ENCODE results near the gene ZBTB7B.
A peak's percentile ranks its signal among the peaks of the same experiment; 100 is the strongest.

The ZBTB7B gene

GRCh38 chr1:155034318-155035208 is 32.0 kb downstream of the ZBTB7B start:
- no peaks in the 10 kb centered on the region for H3K9me3 Mint-ChIP-seq
- no peak overlapping the region for H3K27ac Mint-ChIP-seq
- H3K27me3 Mint-ChIP-seq, result peaks cover 7% of the 10 kb centered on the region
- DNase-seq (ENCODE audit: low spot score in 2 of 2) (no peak), ATAC-seq (ENCODE audit: low read depth) (no peak)
- H3K4me3 Mint-ChIP-seq, result no peak overlapping the region
- peaks cover 3% of the 10 kb centered on the region for H3K4me1 Mint-ChIP-seq
- no peaks in the 10 kb centered on the region for H3K36me3 Mint-ChIP-seq

DNA sequence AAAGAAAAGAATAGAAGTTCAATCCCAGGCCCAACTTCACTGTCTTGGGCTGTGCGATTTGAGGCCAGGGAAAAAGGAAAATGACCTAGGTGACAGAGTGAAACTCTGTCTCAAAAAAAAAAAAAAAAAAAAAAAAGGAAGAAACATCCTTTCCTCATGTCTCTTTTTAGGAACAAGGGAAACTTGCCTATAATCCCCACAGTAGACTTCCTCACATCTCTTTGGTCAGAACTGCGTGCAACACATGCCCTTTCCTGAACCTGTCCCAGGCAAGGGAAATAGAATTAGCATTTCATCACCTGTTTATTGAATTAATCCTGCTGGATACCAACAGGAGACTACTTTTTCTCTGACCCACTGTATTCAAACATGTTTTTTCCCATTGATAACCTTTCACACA is 33.3 kb downstream of the ZBTB7B start:
- no peaks in the 10 kb centered on the region for H3K9me3 Mint-ChIP-seq
- no peak overlapping the region for H3K4me3 Mint-ChIP-seq
- peaks cover 3% of the 10 kb centered on the region for H3K4me1 Mint-ChIP-seq
- ATAC-seq (ENCODE audit: low read depth), result no peak
- H3K27me3 Mint-ChIP-seq, result peaks cover 7% of the 10 kb centered on the region
- no peak overlapping the region for H3K27ac Mint-ChIP-seq
- no peak for DNase-seq (ENCODE audit: low spot score in 2 of 2)
- H3K36me3 Mint-ChIP-seq, result no peaks in the 10 kb centered on the region

DNA sequence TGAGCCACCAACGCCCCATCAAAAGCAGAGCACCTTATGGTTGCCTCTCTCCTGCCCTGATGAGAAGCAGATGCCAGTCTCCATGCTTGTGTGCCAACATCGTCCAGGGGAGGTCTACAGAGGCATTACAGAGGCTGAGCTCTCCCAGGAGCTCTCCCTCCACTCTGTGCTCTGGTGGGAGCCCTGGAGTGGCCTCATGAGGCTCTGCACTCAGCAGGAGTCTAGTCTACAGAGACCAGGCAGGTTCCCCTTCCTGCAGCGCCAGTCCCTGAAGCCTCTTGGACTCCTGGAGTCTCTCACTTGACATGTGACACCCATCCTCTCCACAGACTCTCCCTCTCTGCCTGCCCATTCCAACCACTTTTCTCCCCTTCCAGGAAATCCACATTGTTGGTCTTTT is 34.4 kb downstream of the ZBTB7B start:
- Mint-ChIP-seq H3K4me3 (no peak overlapping the region), H3K9me3 (no peaks in the 10 kb centered on the region), H3K36me3 (no peaks in the 10 kb centered on the region), H3K27ac (no peak overlapping the region), H3K4me1 (peaks cover 3% of the 10 kb centered on the region), H3K27me3 (peaks cover 7% of the 10 kb centered on the region)
- DNase-seq (ENCODE audit: low spot score in 2 of 2), result no peak
- no peak for ATAC-seq (ENCODE audit: low read depth)

GRCh38 chr1:155037851-155038441 is 35.3 kb downstream of the ZBTB7B start:
- peaks cover 9% of the 10 kb centered on the region for H3K27me3 Mint-ChIP-seq
- no peak for ATAC-seq (ENCODE audit: low read depth)
- H3K4me3 Mint-ChIP-seq, result no peak overlapping the region
- no peak overlapping the region for H3K27ac Mint-ChIP-seq
- no peak for DNase-seq (ENCODE audit: low spot score in 2 of 2)
- H3K4me1 Mint-ChIP-seq, result peaks cover 3% of the 10 kb centered on the region
- H3K36me3 Mint-ChIP-seq, result no peaks in the 10 kb centered on the region
- H3K9me3 Mint-ChIP-seq, result no peaks in the 10 kb centered on the region

GRCh38 chr1:155038602-155039307 is 36.2 kb downstream of the ZBTB7B start:
- no peaks in the 10 kb centered on the region for H3K36me3 Mint-ChIP-seq
- DNase-seq (ENCODE audit: low spot score in 2 of 2) (no peak), ATAC-seq (ENCODE audit: low read depth) (no peak)
- no peak overlapping the region for H3K4me3 Mint-ChIP-seq
- H3K27me3 Mint-ChIP-seq, result peaks cover 9% of the 10 kb centered on the region
- no peaks in the 10 kb centered on the region for H3K9me3 Mint-ChIP-seq
- H3K4me1 Mint-ChIP-seq, result peaks cover 3% of the 10 kb centered on the region
- no peak overlapping the region for H3K27ac Mint-ChIP-seq

DNA sequence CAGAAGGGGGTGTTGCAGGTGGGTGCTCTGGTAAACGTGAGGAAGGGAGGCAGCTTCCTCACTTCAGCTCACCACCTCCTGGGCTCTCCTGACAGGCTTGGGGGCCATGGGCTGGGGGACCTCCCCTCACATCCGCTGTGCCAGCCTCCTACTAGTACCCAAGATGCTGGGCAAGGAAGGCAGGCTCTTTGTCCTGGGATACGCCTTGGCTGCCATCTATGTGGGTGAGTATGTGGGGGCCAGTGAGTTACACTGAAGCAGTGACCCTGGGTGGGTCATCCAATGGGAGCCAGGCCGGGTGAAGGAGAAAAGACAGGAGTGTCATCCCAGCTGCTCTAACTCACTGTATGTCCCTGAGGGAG is 36.7 kb downstream of the ZBTB7B start:
- ATAC-seq (ENCODE audit: low read depth) (no peak), DNase-seq (ENCODE audit: low spot score in 2 of 2) (no peak)
- H3K27me3 Mint-ChIP-seq, result peaks cover 7% of the 10 kb centered on the region
- H3K4me3 Mint-ChIP-seq, result no peak overlapping the region
- no peaks in the 10 kb centered on the region for H3K9me3 Mint-ChIP-seq
- no peak overlapping the region for H3K27ac Mint-ChIP-seq
- peaks cover 3% of the 10 kb centered on the region for H3K4me1 Mint-ChIP-seq
- no peaks in the 10 kb centered on the region for H3K36me3 Mint-ChIP-seq

- Mint-ChIP-seq H3K36me3 (no peaks in the 10 kb centered on the region), H3K4me1 (peaks cover 11% of the 10 kb centered on the region), H3K27me3 (peaks cover 7% of the 10 kb centered on the region), H3K9me3 (no peaks in the 10 kb centered on the region), H3K4me3 (no peak overlapping the region), H3K27ac (no peak overlapping the region)
- ATAC-seq (ENCODE audit: low read depth) (no peak), DNase-seq (ENCODE audit: low spot score in 2 of 2) (no peak)
Measured at GRCh38 chr1:155040358-155041093, 37.9 kb downstream of the ZBTB7B start.

- ATAC-seq (ENCODE audit: low read depth) (no peak), DNase-seq (ENCODE audit: low spot score in 2 of 2) (no peak)
- H3K4me3 Mint-ChIP-seq, result no peak overlapping the region
- H3K27ac Mint-ChIP-seq, result no peak overlapping the region
- peaks cover 7% of the 10 kb centered on the region for H3K27me3 Mint-ChIP-seq
- H3K4me1 Mint-ChIP-seq, result peaks cover 11% of the 10 kb centered on the region
- H3K36me3 Mint-ChIP-seq, result no peaks in the 10 kb centered on the region
- no peaks in the 10 kb centered on the region for H3K9me3 Mint-ChIP-seq
Measured at GRCh38 chr1:155042789-155043188, 40.2 kb downstream of the ZBTB7B start.

- no peaks in the 10 kb centered on the region for H3K9me3 Mint-ChIP-seq
- H3K27ac Mint-ChIP-seq, result no peak overlapping the region
- ATAC-seq (ENCODE audit: low read depth) (no peak), DNase-seq (ENCODE audit: low spot score in 2 of 2) (no peak)
- H3K4me3 Mint-ChIP-seq, result no peak overlapping the region
- no peaks in the 10 kb centered on the region for H3K36me3 Mint-ChIP-seq
- peaks cover 4% of the 10 kb centered on the region for H3K27me3 Mint-ChIP-seq
- peaks cover 11% of the 10 kb centered on the region for H3K4me1 Mint-ChIP-seq
Measured at GRCh38 chr1:155043301-155043702, 40.7 kb downstream of the ZBTB7B start.

DNA sequence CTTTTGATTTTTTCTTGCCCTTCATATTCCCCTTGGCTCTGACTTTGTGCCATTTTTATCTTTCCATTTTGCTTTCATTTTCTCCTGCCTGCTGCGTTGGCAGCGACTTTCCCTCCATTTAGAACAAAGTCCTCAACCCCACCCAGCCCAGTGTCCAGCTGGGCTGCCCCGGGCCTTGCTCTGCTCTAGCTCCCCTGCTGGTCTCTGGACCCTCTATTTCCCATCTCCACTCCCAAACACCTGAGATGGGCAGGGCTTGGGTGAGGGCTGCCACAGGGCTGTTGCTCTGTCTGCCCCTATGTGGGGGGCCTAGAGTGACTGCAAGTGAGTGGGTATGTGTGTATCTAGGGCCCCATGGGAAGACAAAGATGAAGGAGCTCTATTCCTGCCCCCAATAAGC is 41.2 kb downstream of the ZBTB7B start:
- no peak overlapping the region for H3K4me3 Mint-ChIP-seq

GRCh38 chr1:155044365-155044764 is 41.8 kb downstream of the ZBTB7B start:
- no peaks in the 10 kb centered on the region for H3K9me3 Mint-ChIP-seq
- H3K4me1 Mint-ChIP-seq, result peaks cover 8% of the 10 kb centered on the region
- H3K27ac Mint-ChIP-seq, result no peak overlapping the region
- peaks cover 2% of the 10 kb centered on the region for H3K27me3 Mint-ChIP-seq
- ATAC-seq (ENCODE audit: low read depth) (no peak), DNase-seq (ENCODE audit: low spot score in 2 of 2) (no peak)
- no peaks in the 10 kb centered on the region for H3K36me3 Mint-ChIP-seq
- H3K4me3 Mint-ChIP-seq, result no peak overlapping the region

More for the DNA sequence above, 41.2 kb downstream of the ZBTB7B start:
- H3K4me1 Mint-ChIP-seq, result peaks cover 8% of the 10 kb centered on the region
- H3K27ac Mint-ChIP-seq, result no peak overlapping the region
- no peak for ATAC-seq (ENCODE audit: low read depth)
- H3K9me3 Mint-ChIP-seq, result no peaks in the 10 kb centered on the region
- no peak for DNase-seq (ENCODE audit: low spot score in 2 of 2)
- peaks cover 2% of the 10 kb centered on the region for H3K27me3 Mint-ChIP-seq
- H3K36me3 Mint-ChIP-seq, result no peaks in the 10 kb centered on the region

DNA sequence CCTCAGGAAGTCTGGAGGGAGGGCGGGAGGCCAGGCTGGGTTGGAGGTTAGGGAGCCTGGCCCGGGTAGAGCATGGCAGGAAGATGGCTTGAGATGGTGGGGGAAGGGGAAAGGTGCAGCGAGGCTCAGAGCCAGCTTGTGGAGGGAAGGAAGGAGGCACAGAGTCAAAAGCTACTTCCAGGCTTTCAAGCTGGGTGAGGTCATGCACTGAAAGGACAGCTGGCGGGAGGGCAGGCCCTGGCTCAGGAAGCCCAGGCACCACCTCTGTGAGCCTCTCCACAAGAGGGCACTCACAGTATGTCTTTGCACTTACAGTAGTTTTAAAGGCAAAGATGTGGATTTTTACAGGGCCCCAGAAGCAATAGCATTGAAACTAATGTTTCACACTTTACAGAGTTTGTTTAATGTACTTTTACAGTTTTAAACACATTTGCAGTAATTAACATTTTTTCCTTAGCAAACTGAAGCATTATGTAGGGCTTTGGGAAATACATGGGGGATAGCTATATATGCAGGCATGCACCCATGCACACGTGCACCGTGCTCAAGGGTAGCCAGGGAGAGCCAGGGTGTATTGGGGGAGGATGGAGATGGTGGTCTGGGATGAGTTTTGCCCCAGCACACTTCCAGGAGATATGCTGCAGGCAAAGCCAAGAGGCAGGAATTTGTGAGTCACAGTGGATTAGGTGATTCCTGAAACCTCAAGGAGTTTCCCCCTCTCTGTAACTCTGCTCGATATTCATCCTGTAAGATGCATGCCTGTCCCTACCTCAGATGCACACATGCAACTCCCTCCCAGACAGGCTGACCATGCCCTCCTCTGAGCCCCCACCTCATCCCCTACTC is 42.4 kb downstream of the ZBTB7B start:
- no peak overlapping the region for H3K4me3 Mint-ChIP-seq
- DNase-seq (ENCODE audit: low spot score in 2 of 2), result peak; percentile 42 to 44

More for the DNA sequence above, 42.4 kb downstream of the ZBTB7B start:
- ATAC-seq (ENCODE audit: low read depth), result peak; percentile 94
- Mint-ChIP-seq H3K9me3 (no peaks in the 10 kb centered on the region), H3K27ac (no peak overlapping the region), H3K27me3 (peaks cover 2% of the 10 kb centered on the region), H3K36me3 (no peaks in the 10 kb centered on the region), H3K4me1 (peaks cover 8% of the 10 kb centered on the region)
